H1 (cell line): Measurements from ENCODE around the gene GPS1.

Experiments
- ASH2L ChIP-seq: fragments of 200-600, 300-600 bp; sonication (generic); IDR thresholded peaks from one replicate; pipeline ENCODE4 v1.7.1; 2017; ENCODE audit warnings: low read length
- ATF3 ChIP-seq: IDR thresholded peaks from 2 replicates; pipeline ENCODE4 v1.6.1; 2011; ENCODE audit warnings: low read depth, mild to moderate bottlenecking, low read length; ENCODE audit not compliant: insufficient read depth
- CHD2 ChIP-seq: IDR thresholded peaks from 2 replicates; pipeline ENCODE4 v1.6.1; 2012; ENCODE audit warnings: low read length, improper control_type of control experiment
- CTCF ChIP-seq, 3 experiments: IDR thresholded peaks; 1 replicate in 2 of 3; 2 replicates in 1 of 3; pipeline versions ENCODE4 v1.5.1 to v1.6.1; 2011; ENCODE audit warnings: low read length in 3 of 3, mild to moderate bottlenecking in 3 of 3, inconsistent platforms in 2 of 3, low read depth in 1 of 3, moderate library complexity in 1 of 3; ENCODE audit not compliant: insufficient read depth in 1 of 3; ENCODE audit errors: control extremely low read depth in 1 of 3
- EP300 ChIP-seq, 2 experiments: IDR thresholded peaks; 1 replicate in 1 of 2; 2 replicates in 1 of 2; pipeline ENCODE4 v1.6.1; 2011 to 2012; ENCODE audit warnings: low read depth in 2 of 2, low read length in 2 of 2, mild to moderate bottlenecking in 2 of 2, borderline replicate concordance in 1 of 2, inconsistent platforms in 1 of 2, moderate library complexity in 1 of 2
- EZH2 ChIP-seq: fragments of 200-600 bp; sonication (generic); IDR thresholded peaks from 2 replicates; pipeline ENCODE4 v1.7.1; 2012; ENCODE audit warnings: low read depth, mild to moderate bottlenecking, moderate library complexity, low read length, inconsistent platforms; ENCODE audit not compliant: severe bottlenecking
- GABPA ChIP-seq: IDR thresholded peaks from 2 replicates; pipeline ENCODE4 v1.6.1; 2011; ENCODE audit warnings: mild to moderate bottlenecking, low read length, moderate library complexity, borderline replicate concordance; ENCODE audit not compliant: insufficient read depth
- POLR2A ChIP-seq, 2 experiments: IDR thresholded peaks; 1 replicate in 1 of 2; 2 replicates in 1 of 2; pipeline ENCODE4 v1.6.1; 2011; ENCODE audit warnings: low read depth in 2 of 2, low read length in 2 of 2, mild to moderate bottlenecking in 2 of 2; ENCODE audit errors: control extremely low read depth in 1 of 2
- POLR2AphosphoS5 ChIP-seq: IDR thresholded peaks from 2 replicates; pipeline ENCODE4 v1.6.1; 2011; ENCODE audit warnings: low read depth, low read length
- RFX5 ChIP-seq: IDR thresholded peaks from 2 replicates; pipeline ENCODE4 v1.6.1; 2011; ENCODE audit warnings: low read depth, low read length, improper control_type of control experiment, borderline replicate concordance
- SIRT6 ChIP-seq: IDR thresholded peaks from one replicate; pipeline ENCODE4 v1.7.1; 2012; ENCODE audit warnings: low read length, inconsistent platforms
- TBP ChIP-seq: IDR thresholded peaks from 2 replicates; pipeline ENCODE4 v1.6.1; 2011; ENCODE audit warnings: low read depth, low read length, improper control_type of control experiment
- TEAD4 ChIP-seq: IDR thresholded peaks from 2 replicates; pipeline ENCODE4 v1.6.1; 2012; ENCODE audit warnings: low read depth, low read length, inconsistent platforms, mixed read lengths

- TF ChIP-seq ASH2L (no peak), CTCF (IDR thresholded peaks at IDR 0.05; ENCODE audit: control extremely low read depth in 1 of 3, insufficient read depth in 1 of 3, low read depth in 1 of 3, low read length in 3 of 3) (no peak), CHD2 (no peak), POLR2AphosphoS5 (no peak), ATF3 (no peak), TBP (no peak), SIRT6 (no peak), EP300 (IDR thresholded peaks at IDR 0.05; ENCODE audit: borderline replicate concordance in 1 of 2, low read depth in 2 of 2, low read length in 2 of 2) (no peak), POLR2A (IDR thresholded peaks at IDR 0.05; ENCODE audit: control extremely low read depth in 1 of 2, low read depth in 2 of 2, low read length in 2 of 2) (no peak), RFX5 (no peak), TEAD4 (no peak), GABPA (no peak), EZH2 (no peak)
Measured at GRCh38 chr17:82039695-82040299, 11.9 kb upstream of the GPS1 start.
